ENCODE results near the gene RWDD1.

DNA sequence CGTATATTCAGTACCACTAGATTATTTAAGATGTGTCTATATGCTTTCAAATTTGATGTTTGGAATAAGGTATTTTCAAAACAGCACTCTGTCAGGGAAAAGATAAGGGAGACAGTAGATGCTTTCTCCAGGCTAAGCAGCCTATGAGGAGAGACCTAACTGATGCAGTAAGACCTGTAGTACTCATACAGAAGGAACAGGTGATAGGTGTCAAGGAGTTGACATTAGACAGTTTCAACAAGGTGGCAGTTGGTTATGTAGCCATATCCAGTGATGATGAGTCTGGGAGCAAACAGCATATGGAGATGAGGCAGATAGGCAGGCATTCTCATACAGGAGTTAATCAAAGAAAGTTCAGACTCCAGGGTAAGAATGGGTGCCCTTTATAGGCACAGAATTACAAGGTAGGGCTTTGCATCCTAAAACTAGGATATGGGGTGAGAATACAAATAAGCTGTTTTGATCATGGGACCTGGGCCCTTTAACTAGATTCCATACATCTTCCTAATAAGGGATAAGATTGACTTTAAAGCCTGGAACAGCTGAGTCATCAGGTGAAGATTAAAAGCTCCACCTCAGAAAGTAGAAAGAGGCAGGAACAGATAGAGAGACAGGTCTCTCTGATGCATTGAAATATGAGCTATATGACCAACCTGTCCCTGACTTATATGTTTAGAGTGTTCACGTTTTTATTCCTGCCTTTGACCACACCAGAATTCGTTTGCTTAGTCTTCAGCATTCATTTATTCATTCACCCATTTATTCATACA is 52.9 kb downstream of the RWDD1 start:
- TF ChIP-seq, protein P1, sequence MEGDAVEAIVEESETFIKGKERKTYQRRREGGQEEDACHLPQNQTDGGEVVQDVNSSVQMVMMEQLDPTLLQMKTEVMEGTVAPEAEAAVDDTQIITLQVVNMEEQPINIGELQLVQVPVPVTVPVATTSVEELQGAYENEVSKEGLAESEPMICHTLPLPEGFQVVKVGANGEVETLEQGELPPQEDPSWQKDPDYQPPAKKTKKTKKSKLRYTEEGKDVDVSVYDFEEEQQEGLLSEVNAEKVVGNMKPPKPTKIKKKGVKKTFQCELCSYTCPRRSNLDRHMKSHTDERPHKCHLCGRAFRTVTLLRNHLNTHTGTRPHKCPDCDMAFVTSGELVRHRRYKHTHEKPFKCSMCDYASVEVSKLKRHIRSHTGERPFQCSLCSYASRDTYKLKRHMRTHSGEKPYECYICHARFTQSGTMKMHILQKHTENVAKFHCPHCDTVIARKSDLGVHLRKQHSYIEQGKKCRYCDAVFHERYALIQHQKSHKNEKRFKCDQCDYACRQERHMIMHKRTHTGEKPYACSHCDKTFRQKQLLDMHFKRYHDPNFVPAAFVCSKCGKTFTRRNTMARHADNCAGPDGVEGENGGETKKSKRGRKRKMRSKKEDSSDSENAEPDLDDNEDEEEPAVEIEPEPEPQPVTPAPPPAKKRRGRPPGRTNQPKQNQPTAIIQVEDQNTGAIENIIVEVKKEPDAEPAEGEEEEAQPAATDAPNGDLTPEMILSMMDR (IDR thresholded peaks at IDR 0.05; ENCODE audit: low read depth, low read length, poor library complexity, severe bottlenecking): no peak
- no peak for TF ChIP-seq EZH2phosphoT487 (IDR thresholded peaks at IDR 0.05; ENCODE audit: borderline replicate concordance, low read length)
